GM21825 (cell line): ENCODE measurements around the gene CEP135.
"Not testable (repeated sequence)": the region's sequence is repeated elsewhere in the genome, so short reads cannot be mapped to it uniquely, and the experiment has no call there.

ENCODE experiments used
- ATAC-seq: cut with Tn5 transposase; IDR thresholded peaks from one replicate; pipeline ENCODE4 v1.9.1; 2021; ENCODE audit warnings: mild to moderate bottlenecking, moderate library complexity; ENCODE audit not compliant: unreplicated experiment

CEP135 gene, protein sequence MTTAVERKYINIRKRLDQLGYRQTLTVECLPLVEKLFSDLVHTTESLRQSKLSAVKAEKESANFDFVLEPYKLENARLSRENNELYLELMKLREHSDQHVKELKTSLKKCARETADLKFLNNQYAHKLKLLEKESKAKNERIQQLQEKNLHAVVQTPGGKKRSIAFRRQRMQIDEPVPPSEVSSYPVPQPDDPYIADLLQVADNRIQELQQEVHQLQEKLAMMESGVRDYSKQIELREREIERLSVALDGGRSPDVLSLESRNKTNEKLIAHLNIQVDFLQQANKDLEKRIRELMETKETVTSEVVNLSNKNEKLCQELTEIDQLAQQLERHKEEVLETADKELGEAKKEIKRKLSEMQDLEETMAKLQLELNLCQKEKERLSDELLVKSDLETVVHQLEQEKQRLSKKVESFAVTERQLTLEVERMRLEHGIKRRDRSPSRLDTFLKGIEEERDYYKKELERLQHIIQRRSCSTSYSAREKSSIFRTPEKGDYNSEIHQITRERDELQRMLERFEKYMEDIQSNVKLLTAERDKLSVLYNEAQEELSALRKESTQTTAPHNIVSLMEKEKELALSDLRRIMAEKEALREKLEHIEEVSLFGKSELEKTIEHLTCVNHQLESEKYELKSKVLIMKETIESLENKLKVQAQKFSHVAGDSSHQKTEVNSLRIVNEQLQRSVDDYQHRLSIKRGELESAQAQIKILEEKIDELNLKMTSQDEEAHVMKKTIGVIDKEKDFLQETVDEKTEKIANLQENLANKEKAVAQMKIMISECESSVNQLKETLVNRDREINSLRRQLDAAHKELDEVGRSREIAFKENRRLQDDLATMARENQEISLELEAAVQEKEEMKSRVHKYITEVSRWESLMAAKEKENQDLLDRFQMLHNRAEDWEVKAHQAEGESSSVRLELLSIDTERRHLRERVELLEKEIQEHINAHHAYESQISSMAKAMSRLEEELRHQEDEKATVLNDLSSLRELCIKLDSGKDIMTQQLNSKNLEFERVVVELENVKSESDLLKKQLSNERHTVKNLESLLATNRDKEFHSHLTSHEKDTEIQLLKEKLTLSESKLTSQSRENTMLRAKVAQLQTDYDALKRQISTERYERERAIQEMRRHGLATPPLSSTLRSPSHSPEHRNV

GRCh38 chr4:55948726-55949481, at the start of gene CEP135:
CEP135 (plus strand) TSS chr4:55948945; CDS start chr4:55952131, 3,186 bp downstream.
- peak; percentile 79 for ATAC-seq

DNA sequence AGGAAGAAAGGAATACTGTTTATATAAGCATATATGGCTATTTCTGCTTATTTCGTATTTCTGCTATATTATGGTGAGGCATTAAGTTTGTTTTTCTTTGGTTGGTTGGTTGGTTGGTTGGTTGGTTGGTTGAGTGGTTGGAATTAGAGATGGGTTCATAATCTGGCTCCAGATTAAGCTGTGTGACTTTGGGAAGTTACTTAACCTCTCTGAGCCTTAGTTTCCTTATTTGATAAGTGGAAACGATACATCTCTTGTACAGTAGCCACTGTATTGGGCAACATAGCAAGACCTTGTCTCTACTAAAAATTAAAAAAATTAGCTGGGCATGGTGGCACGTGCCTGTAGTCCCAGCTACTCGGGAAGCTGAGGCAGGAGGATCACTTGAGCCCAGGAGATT, 46.1 kb upstream of the CEP135 start:
- ATAC-seq, result no peak

GRCh38 chr4:55903577-55903976, 45.2 kb upstream of the CEP135 start:
- no peak for ATAC-seq

- ATAC-seq, result no peak
These were observed 44.2 kb upstream of the CEP135 start for GRCh38 chr4:55904576-55904975.

GRCh38 chr4:55906323-55906722, 42.4 kb upstream of the CEP135 start:
- no peak for ATAC-seq

DNA sequence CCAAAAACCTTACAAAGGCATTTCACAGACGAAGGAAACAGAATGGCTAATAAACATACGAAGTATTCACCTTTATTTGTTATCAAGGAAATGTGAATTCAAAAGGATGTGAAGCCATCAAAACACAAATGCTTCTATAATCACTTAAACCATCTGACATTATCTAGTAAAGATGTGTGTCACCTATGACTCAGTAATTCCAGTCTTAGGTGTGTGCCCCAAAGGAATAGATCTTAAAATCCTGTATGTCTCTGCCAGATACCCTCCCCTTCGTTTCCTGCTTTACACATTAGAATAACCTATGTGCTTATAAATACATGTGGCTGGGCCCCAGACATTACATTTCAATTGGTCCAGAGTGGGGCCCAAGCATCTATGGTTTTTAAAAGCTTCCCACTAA, 41.8 kb upstream of the CEP135 start:
- no peak for ATAC-seq

DNA sequence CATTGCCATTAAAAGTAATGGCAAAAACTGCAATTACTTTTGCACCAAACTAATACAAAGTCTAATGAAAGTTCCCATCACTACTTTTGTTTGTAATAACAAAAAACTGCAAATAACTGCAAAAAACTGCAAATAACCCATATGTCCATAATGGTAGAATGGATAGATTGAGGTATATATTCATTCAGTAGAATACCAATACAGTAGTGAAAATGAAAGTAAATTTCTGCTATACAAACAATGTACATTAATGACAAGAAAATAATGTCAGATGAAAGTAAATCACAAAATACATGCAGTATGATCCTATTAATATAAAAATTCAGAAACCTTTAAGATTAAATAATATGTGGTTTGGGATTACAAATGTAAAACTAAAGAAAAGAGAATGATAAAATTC, 41.3 kb upstream of the CEP135 start:
- ATAC-seq, result no peak

DNA sequence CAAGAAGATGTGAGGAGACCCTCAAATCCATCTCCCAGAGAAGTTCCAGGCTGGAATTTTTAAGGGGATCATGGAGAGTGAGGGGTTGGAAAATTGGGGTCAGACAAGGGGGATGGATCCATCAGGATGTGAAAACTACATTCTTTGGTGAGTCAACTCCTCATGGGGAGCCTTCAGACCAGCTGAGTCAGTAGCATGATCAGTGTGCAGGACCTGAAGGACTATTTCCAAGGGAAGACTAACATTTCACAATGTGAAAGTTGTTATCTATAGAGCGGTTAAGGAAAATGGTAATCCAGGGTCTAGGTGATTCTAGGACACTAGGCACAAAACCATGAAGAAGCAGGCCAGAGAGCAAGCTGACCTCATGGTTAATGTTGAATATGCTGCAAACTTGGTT, 38.6 kb upstream of the CEP135 start:
- ATAC-seq, result no peak

DNA sequence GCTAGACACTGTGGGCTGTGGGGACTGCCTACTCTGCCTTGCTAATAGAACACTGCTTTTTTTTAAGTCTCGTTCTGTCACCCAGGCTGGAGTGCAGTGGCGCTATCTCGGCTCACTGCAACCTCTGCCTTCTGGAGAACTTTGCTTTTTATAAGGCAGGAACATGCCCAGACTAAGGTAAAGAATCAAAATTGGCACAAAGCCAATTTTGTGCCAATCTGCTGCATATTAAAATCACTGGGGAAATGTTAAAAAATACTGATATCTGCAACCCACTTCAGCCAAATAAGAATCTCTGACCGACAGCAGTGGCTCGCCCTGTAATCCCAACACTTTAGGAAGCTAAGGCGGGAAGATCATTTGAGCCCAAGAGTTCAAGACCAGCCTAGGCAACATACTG, 36.5 kb upstream of the CEP135 start:
- no peak for ATAC-seq

DNA sequence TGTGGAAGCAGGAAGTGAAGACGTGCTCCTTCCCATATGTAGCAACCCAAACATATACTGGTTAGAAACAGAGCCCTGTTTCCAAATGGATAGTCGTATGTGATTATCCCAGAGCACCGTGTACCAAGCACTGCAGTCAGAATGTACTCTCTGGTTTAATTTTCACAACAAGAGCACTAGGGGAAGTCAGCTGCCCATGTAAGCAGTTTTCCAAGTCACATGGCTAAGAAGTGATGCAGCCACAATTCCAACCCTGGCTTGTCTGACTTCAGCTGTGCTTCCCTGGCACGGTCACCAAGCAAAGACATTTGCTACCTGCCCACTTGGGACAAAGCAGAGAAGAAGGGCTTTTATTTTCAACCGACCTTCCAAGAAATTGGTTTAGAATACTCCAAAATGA, 28.2 kb upstream of the CEP135 start:
- ATAC-seq, result no peak

- no peak for ATAC-seq
These were observed 27.7 kb upstream of the CEP135 start for GRCh38 chr4:55921093-55921492.

DNA sequence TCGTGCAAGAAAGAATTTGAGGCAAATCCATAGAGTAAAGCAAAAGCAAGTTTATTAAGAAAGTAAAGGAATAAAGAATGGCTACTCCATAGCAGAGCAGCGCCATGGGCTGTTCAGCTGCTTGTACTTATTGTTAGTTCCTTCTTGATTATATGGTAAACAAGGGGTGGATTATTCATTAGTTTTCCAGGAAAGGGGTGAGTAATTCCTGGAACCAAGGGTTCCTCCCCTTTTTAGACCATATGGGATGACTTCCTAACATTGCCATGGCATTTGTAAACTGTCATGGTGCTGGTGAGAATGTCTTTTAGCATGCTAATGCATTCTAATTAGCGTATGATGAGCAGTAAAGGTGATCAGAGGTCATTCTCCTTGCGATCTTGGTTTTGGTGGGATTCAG, 23.5 kb upstream of the CEP135 start:
- no peak for ATAC-seq

DNA sequence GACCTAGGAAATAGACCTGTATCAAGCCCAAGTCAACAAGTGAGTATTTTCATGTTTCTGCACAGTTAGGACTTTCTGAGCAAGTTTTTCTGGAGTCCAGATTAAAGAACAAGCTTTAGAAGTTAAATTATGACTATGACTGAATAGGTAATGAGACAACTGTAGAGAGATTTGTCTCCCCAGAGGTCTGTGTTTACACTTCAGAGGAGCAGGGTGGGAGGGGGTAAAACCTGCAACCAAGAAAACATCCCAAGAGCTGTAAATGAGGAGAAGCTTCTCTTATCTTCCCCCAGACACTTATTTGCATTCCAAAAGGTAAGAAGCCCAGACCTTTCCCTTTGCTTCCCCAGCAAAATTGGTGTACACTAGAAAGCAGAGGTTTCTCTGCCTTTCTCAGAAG, 22.1 kb upstream of the CEP135 start:
- no peak for ATAC-seq

DNA sequence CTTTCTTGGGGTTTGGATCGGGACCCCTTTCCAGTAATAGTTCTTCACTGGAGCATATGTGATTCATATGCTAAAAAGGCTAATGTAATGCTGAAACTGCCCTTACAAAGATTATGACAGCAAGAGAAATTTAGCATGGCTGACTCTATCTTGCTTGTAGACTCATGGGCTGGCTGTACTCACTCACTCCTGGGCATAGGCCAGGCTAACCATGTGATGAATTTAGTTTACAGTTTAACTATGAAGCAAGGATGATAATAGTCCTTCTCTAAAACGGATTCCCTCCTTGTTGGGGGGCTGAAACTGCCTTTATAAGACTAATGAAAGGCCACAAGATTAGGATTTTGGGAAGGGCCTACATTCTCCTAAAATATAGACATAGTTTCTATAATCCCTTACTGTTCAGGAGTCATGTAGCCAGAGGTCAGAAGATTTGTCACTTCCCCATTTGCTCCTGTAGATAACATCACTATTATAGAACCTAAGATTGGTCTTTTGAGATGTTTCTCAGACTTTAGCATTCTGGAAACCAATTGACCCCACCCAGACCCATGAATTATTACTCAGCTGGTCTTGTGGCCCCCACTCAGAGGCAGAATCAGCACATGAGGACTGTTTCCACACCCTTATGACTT, 20.8 kb upstream of the CEP135 start:
- no peak for ATAC-seq

GRCh38 chr4:55928846-55929245, 19.9 kb upstream of the CEP135 start:
- no peak for ATAC-seq

DNA sequence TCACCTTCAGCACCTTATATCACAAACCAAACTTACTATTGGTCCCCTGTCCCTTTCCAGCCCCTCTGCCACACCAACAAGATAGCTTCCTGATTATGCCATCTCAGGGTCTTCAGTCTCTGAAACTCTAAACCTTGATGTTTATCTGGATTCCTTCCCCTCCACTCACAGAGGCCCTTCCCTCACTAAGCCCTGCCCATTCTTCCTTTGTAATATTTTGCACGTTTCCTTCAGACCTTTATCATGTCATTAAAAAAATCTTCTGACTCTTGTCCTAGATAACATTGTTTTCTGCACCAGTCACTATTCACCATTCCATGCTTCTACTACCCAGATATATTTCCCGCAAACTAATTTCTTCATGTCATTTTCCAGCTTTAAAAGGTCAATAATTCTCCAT, 17.7 kb upstream of the CEP135 start:
- no peak for ATAC-seq

GRCh38 chr4:55931833-55932232, 16.9 kb upstream of the CEP135 start:
- ATAC-seq, result no peak

DNA sequence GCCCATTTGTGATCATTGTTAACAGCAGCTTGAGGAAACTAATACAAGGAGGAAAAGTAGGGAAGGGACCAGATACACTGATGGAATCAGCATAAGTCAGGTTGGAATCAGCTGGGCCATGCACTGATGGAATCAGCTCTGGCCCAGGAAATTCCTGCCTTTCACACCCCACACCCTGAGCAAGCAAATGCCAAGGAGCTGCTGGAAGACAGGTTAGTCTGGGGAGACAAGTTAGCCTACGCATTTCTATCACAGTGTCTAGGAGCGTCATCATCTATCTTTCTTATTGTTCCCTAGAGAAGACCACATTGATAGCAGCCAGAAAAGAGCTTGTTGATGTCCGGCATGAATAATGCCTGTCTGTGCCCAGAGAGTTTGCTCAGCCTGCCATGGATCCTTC, 16.2 kb upstream of the CEP135 start:
- no peak for ATAC-seq

- ATAC-seq, result no peak
These were observed 15.1 kb upstream of the CEP135 start for GRCh38 chr4:55933611-55934010.

DNA sequence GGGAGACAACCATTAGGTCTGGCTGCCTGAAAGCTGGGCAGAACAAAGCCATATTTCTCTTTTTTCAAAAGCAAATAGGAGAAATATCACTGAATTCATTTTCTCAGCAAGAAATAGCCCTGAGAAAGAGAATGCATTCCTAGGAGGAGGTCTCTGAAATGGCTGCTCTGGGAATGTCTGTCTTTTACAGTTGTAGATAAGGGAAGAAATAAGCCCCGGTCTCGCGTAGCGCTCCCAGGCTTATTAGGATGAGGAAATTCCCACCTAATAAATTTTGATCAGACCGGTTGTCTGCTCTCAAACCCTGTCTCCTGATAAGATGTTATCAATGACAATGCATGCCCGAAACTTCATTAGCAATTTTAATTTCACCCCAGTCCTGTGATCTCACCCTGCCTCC, 12.8 kb upstream of the CEP135 start:
- not testable (repeated sequence) for ATAC-seq
